B cell (primary cell): Measurements from ENCODE around the gene ANKHD1.

ENCODE experiments used
- EZH2 ChIP-seq: IDR thresholded peaks from 2 replicates; pipeline ENCODE4 v1.6.1; 2012; ENCODE audit warnings: borderline replicate concordance, low read depth, mild to moderate bottlenecking, moderate library complexity, low read length; ENCODE audit not compliant: insufficient read depth, poor library complexity, severe bottlenecking
- TF ChIP-seq, protein P1 (sequence below): fragments of 200-600 bp; IDR thresholded peaks from one replicate; pipeline ENCODE4 v1.8.0; 2022; ENCODE audit warnings: antibody characterized with exemption, mild to moderate bottlenecking

DNA sequence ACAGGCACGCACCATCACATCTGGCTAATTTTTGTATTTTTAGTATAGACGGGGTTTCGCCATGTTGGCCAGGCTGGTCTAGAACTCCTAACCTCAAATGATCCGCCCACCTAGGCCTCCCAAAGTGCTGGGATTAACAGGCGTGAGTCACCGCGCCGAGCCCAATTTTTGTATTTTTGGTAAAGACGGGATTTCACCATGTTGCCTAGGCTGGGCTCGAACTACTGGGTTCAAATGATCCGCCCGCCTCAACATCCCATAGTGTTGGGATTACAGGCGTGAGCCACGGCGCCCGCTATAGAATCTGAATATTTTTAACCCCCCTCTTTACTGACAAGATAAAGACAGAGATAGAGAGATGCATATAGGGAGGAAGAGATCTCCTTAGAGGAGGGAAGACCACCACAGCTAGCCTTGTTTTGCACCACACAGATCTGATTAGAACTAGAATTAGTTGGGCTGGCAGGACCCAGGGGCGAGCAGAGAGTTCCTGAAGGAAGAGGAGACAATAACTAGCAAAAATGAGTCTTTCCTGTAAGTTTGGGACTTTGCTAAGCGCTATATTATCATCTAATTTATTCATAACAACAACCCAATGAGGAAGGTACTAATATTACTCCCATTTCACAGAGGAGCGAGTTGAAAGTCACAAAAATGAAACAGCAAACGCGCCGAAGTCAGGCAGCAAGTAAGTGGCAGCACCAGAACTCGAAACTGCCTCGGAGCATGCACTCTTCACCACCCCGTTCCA lies 1.5 kb upstream of the ANKHD1 start:
- TF ChIP-seq, protein P1, sequence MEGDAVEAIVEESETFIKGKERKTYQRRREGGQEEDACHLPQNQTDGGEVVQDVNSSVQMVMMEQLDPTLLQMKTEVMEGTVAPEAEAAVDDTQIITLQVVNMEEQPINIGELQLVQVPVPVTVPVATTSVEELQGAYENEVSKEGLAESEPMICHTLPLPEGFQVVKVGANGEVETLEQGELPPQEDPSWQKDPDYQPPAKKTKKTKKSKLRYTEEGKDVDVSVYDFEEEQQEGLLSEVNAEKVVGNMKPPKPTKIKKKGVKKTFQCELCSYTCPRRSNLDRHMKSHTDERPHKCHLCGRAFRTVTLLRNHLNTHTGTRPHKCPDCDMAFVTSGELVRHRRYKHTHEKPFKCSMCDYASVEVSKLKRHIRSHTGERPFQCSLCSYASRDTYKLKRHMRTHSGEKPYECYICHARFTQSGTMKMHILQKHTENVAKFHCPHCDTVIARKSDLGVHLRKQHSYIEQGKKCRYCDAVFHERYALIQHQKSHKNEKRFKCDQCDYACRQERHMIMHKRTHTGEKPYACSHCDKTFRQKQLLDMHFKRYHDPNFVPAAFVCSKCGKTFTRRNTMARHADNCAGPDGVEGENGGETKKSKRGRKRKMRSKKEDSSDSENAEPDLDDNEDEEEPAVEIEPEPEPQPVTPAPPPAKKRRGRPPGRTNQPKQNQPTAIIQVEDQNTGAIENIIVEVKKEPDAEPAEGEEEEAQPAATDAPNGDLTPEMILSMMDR: no peak
- TF ChIP-seq EZH2: no peak
